Activated T-cell treated with anti-CD3 and anti-CD28 coated beads, Interleukin-2, amount 50 U/mL, for 4 hours (primary cell): ENCODE results near the gene NAP1L1. TPM values are rescaled to one million over a fixed set of nuclear protein-coding genes. Genes with fewer than 3 reads are reported as not detected.

ENCODE experiments used
- ATAC-seq, 2 donors: fragments of 200-7000 bp; cut with Tn5 transposase; one replicate each; pipeline ENCODE4 v1.10.0; 2021
- DNase-seq: peaks from one replicate; pipeline ENCODE4 v3.0.0-alpha.2; 2020
- H3K27me3 Mint-ChIP-seq: one replicate; pipeline ENCODE4 v1.8.0; 2021; ENCODE audit warnings: low read depth, mixed read lengths
- H3K36me3 Mint-ChIP-seq: one replicate; pipeline ENCODE4 v1.8.0; 2022; ENCODE audit warnings: mixed read lengths; ENCODE audit not compliant: insufficient read depth
- H3K4me1 Mint-ChIP-seq: one replicate; pipeline ENCODE4 v1.8.0; 2021; ENCODE audit warnings: low read depth, mixed read lengths
- H3K4me3 Mint-ChIP-seq: one replicate; pipeline ENCODE4 v1.8.0; 2021; ENCODE audit warnings: mild to moderate bottlenecking, moderate library complexity, mixed read lengths
- H3K9me3 Mint-ChIP-seq: one replicate; pipeline ENCODE4 v1.8.0; 2021; ENCODE audit warnings: mixed read lengths
- total RNA-seq, 3 donors: library from RNA; stranded (reverse); gene quantifications; one replicate each; pipeline ENCODE4 v1.2.1, GENCODE V29; 2021

NAP1L1 gene
- total RNA-seq = 1,000 to 10,000 TPM in 1 of 3 donors, 100 to 1,000 TPM in 2; 918 to 1,002 (median 960) TPM

GRCh38 chr12:76083904-76084862 lies at the start of gene NAP1L1:
Gene NAP1L1, minus strand, starts transcription at chr12:76084685. Its CDS starts 10,466 bp downstream, at chr12:76074219.
- no peaks in the 10 kb centered on the region for H3K9me3 Mint-ChIP-seq
- ATAC-seq = peak; percentile 86 to 91
- H3K4me3 Mint-ChIP-seq = peak within 1 kb of the TSS; percentile 98
- peaks cover 49% of the 10 kb centered on the region for H3K4me1 Mint-ChIP-seq
- no peaks in the 10 kb centered on the region for H3K27me3 Mint-ChIP-seq
- peaks cover 33% of the 10 kb centered on the region for H3K36me3 Mint-ChIP-seq
- peak; percentile 96 for DNase-seq

GRCh38 chr12:76127588-76127987 lies 43.1 kb upstream of the NAP1L1 start:
- Mint-ChIP-seq H3K4me3 (no peak overlapping the region), H3K9me3 (no peaks in the 10 kb centered on the region), H3K36me3 (no peaks in the 10 kb centered on the region), H3K27me3 (peaks cover 3% of the 10 kb centered on the region), H3K4me1 (no peaks in the 10 kb centered on the region)
- no peak for ATAC-seq
- no peak for DNase-seq

DNA sequence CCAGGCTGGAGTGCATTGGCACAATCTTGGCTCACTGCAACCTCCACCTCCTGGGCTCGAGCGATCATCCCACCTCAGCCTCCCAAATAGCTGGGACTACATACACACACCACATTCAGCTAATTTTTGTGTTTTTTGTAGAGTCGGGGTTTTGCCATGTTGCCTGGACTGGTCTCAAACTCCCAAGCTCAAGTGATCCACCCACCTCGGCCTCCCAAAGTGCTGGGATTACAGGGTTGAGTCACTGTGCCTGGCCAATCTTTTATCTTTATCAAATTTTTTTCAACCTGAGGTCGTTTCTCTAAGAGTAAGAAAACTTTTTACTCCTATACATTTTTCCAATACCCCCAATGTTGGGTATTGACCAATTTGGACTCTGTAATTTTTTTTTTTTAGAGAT lies 40.0 kb upstream of the NAP1L1 start:
- no peaks in the 10 kb centered on the region for H3K27me3 Mint-ChIP-seq
- H3K4me3 Mint-ChIP-seq = no peak overlapping the region
- H3K9me3 Mint-ChIP-seq = no peaks in the 10 kb centered on the region
- DNase-seq = no peak
- H3K4me1 Mint-ChIP-seq = no peaks in the 10 kb centered on the region
- H3K36me3 Mint-ChIP-seq = no peaks in the 10 kb centered on the region
- no peak for ATAC-seq

- no peak for DNase-seq
- H3K9me3 Mint-ChIP-seq = no peaks in the 10 kb centered on the region
- H3K4me3 Mint-ChIP-seq = no peak overlapping the region
- no peaks in the 10 kb centered on the region for H3K36me3 Mint-ChIP-seq
- no peak for ATAC-seq
- H3K4me1 Mint-ChIP-seq = no peaks in the 10 kb centered on the region
- no peaks in the 10 kb centered on the region for H3K27me3 Mint-ChIP-seq
Observed at GRCh38 chr12:76123259-76124212, 39.1 kb upstream of the NAP1L1 start.

DNA sequence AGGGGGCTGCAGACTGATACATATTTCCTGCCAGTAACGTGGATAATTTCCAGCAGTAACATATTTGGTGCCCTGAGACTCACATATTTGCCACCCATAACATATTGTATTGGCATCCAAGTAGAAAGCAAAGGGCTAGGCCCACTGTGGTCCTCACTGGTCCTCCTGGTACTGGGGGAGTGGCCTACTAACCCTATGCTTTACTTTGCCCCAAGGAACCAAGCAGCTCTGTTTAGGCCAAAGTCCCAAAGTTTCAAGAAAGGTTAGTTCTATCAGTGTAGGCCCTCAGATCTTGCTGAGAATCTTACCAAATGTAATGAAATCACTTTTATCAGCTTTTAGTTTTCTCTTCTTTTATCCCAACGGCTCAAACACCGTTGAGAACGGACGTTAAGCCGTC lies 35.4 kb upstream of the NAP1L1 start:
- no peak for ATAC-seq
- no peak for DNase-seq
- H3K36me3 Mint-ChIP-seq = no peaks in the 10 kb centered on the region
- no peaks in the 10 kb centered on the region for H3K27me3 Mint-ChIP-seq
- no peaks in the 10 kb centered on the region for H3K9me3 Mint-ChIP-seq
- no peak overlapping the region for H3K4me3 Mint-ChIP-seq
- H3K4me1 Mint-ChIP-seq = no peaks in the 10 kb centered on the region

DNA sequence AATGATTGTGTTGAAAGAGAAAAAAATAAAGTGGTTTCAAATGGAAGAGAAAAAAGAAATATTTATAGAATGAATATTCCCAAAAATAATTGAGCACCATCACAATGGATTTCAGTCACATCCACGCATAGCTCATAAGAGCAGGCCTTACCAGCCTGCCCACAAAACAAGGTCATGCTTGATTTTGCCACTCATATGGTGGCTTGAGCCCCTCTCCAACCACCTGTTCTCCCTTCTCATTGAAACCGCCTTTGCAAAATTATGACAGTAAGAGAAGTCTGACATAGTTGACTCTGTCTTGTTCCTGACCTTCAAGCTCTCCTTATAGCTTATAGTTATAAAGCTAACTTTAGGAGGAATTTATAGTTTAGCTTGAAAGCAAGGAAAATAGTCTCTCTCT lies 33.3 kb upstream of the NAP1L1 start:
- Mint-ChIP-seq H3K36me3 (no peaks in the 10 kb centered on the region), H3K4me1 (no peaks in the 10 kb centered on the region), H3K27me3 (no peaks in the 10 kb centered on the region), H3K9me3 (no peaks in the 10 kb centered on the region), H3K4me3 (no peak overlapping the region)
- DNase-seq = no peak
- ATAC-seq = no peak

GRCh38 chr12:76117067-76117691 lies 32.7 kb upstream of the NAP1L1 start:
- Mint-ChIP-seq H3K4me3 (no peak overlapping the region), H3K9me3 (no peaks in the 10 kb centered on the region), H3K27me3 (no peaks in the 10 kb centered on the region), H3K4me1 (no peaks in the 10 kb centered on the region), H3K36me3 (no peaks in the 10 kb centered on the region)
- DNase-seq (no peak), ATAC-seq (no peak)

DNA sequence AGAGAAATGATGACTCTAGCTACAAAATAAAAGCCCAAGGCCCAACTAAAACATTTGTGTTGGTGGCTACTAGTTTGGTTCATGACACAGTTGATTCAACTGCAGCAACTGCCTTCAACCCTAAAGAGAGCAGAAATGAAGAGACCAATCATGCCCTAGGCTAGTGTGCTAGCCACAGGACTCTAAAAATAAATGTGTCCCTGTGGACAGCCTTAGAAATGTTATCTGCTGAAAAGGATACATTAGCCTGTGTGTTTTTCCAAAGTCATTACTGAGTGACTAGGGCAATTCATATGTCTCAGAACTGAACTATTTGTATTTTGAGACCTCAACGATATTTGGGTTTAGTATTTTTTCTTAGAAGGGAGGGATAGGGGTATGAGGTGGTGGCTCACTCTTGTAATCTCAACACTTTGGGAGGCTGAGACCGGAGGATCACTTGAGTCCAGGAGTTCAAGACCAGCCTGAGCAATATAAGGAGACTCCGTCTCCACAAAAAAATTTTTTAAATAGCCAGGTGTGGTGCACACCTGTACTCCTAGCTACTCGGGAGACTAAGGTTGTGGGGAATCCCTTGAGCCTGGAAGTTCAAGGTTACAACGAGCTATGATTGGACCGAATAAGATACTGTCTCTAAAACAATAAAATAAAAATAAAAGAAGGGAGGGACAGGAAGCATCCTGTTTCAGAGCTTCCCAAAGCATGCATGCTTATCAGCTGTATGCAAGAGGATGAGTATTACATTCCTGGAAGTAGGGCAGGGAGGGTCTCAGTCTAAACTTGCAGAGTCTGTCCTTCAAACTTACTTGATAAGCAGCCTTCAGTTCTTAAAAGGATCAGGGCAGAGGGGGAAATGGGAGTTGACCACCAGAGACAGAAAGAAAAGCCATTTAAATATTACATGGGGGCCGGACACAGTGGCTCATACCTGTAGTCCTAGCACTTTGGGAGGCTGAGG lies 29.6 kb upstream of the NAP1L1 start:
- Mint-ChIP-seq H3K4me1 (no peaks in the 10 kb centered on the region), H3K9me3 (no peaks in the 10 kb centered on the region), H3K27me3 (no peaks in the 10 kb centered on the region), H3K4me3 (no peak overlapping the region), H3K36me3 (no peaks in the 10 kb centered on the region)
- ATAC-seq = no peak
- DNase-seq = no peak

- Mint-ChIP-seq H3K4me3 (no peak overlapping the region), H3K36me3 (no peaks in the 10 kb centered on the region), H3K27me3 (no peaks in the 10 kb centered on the region), H3K4me1 (no peaks in the 10 kb centered on the region), H3K9me3 (no peaks in the 10 kb centered on the region)
- no peak for ATAC-seq
- no peak for DNase-seq
Observed at GRCh38 chr12:76111209-76111749, 26.8 kb upstream of the NAP1L1 start.

GRCh38 chr12:76109879-76110278 lies 25.4 kb upstream of the NAP1L1 start:
- Mint-ChIP-seq H3K36me3 (no peaks in the 10 kb centered on the region), H3K4me3 (no peak overlapping the region), H3K9me3 (no peaks in the 10 kb centered on the region), H3K4me1 (no peaks in the 10 kb centered on the region), H3K27me3 (no peaks in the 10 kb centered on the region)
- no peak for DNase-seq
- no peak for ATAC-seq

DNA sequence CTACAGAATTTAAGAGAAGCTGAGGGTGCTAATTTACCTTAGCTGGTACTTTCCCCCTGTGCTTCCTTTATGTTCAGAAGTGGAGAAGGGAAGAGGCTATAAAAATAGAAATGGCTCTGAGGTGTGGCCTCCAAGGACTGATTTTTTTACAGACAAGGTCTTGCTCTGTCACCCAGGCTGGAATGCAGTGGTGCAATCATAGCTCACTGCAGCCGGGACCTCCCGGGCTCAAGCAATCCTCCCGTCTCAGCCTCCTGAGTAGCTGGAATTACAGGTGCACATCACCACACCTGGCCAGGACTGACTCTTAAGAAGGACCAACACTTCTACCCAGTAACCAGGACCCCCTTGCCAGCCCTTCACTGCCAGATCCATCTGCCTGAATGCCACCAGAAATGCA lies 23.9 kb upstream of the NAP1L1 start:
- no peak overlapping the region for H3K4me3 Mint-ChIP-seq

DNA sequence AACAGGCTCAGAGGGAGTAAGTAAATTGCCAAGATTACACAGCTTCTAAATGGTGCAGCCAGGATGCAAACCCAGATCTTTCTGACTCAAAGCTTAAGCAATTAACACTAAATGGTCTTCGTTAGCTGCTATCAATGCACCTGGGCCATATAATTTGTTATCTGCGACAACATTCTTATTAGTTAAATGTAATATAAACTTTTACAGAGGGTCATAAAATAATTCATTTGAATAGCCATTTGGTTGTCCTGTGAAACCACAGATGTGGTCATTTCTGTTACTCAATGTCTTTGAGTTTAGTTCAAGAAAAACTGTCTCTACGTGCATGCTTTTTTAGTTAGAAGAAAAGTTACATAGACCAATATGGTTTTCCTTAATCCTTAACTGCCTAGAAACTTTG lies 22.1 kb upstream of the NAP1L1 start:
- Mint-ChIP-seq H3K36me3 (no peaks in the 10 kb centered on the region), H3K9me3 (no peaks in the 10 kb centered on the region), H3K4me3 (no peak overlapping the region)

More for the DNA sequence above, 23.9 kb upstream of the NAP1L1 start:
- ATAC-seq = no peak
- DNase-seq = no peak
- Mint-ChIP-seq H3K9me3 (no peaks in the 10 kb centered on the region), H3K27me3 (no peaks in the 10 kb centered on the region), H3K36me3 (no peaks in the 10 kb centered on the region), H3K4me1 (no peaks in the 10 kb centered on the region)

GRCh38 chr12:76103958-76104357 lies 19.5 kb upstream of the NAP1L1 start:
- peaks cover 4% of the 10 kb centered on the region for H3K27me3 Mint-ChIP-seq
- H3K4me3 Mint-ChIP-seq = no peak overlapping the region
- no peaks in the 10 kb centered on the region for H3K36me3 Mint-ChIP-seq
- no peaks in the 10 kb centered on the region for H3K4me1 Mint-ChIP-seq
- ATAC-seq (no peak), DNase-seq (no peak)
- no peaks in the 10 kb centered on the region for H3K9me3 Mint-ChIP-seq

More for the DNA sequence above, 22.1 kb upstream of the NAP1L1 start:
- DNase-seq (no peak), ATAC-seq (no peak)
- Mint-ChIP-seq H3K27me3 (peaks cover 3% of the 10 kb centered on the region), H3K4me1 (no peaks in the 10 kb centered on the region)
